Measurements from ENCODE around the gene PLPP7. TPM values are rescaled to one million over a fixed set of nuclear protein-coding genes. Genes with fewer than 3 reads are reported as not detected.

Gene PLPP7
- total RNA-seq, 3 donors from 2014 or later, result 0.58 to 9.7 (median 1.0) TPM

DNA sequence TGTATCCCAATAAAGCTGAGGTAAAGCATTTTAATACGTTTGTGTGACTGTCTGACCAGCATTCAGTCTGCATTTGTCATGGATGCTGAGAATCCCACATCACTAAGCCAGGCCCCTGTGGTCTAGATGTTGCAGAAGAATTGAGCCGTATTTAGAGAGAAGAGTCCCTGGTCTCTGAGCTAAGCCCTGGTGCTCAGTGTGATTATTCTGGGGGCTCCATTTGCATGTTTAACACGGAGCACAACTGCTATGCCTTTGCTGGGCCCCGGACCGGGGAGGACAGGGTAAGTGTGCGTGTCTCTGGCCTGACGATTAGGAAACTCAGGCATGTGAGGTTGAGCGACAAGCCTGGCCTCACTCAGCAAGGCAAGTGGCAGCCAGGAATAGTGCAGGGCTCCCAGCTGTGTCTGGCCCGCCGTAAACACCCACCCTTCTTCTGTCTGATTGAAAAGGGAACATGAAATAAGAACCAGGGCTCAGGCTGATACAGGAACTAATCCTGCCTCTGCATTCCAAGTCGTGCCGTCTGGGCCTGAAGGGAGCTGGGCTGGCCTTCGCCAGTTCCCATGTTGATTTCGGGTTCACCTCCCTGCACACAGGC, 35.5 kb upstream of the PLPP7 start:
- TF ChIP-seq, protein P1, sequence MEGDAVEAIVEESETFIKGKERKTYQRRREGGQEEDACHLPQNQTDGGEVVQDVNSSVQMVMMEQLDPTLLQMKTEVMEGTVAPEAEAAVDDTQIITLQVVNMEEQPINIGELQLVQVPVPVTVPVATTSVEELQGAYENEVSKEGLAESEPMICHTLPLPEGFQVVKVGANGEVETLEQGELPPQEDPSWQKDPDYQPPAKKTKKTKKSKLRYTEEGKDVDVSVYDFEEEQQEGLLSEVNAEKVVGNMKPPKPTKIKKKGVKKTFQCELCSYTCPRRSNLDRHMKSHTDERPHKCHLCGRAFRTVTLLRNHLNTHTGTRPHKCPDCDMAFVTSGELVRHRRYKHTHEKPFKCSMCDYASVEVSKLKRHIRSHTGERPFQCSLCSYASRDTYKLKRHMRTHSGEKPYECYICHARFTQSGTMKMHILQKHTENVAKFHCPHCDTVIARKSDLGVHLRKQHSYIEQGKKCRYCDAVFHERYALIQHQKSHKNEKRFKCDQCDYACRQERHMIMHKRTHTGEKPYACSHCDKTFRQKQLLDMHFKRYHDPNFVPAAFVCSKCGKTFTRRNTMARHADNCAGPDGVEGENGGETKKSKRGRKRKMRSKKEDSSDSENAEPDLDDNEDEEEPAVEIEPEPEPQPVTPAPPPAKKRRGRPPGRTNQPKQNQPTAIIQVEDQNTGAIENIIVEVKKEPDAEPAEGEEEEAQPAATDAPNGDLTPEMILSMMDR (IDR thresholded peaks at IDR 0.05), result no peak
- no peaks in the 10 kb centered on the region for H3K9me3 ChIP-seq
- peak; percentile 7 for ATAC-seq
- intact Hi-C loops (cut with DNase I, micrococcal nuclease), result no loop called here
- peaks cover 8% of the 10 kb centered on the region for H3K4me1 ChIP-seq (ENCODE audit: low read depth)
- no peak overlapping the region for H3K4me3 ChIP-seq
- no peaks in the 10 kb centered on the region for H3K36me3 ChIP-seq (ENCODE audit: low read depth)
- DNase-seq, result peak in 1 of 3 donors; percentile 57

DNA sequence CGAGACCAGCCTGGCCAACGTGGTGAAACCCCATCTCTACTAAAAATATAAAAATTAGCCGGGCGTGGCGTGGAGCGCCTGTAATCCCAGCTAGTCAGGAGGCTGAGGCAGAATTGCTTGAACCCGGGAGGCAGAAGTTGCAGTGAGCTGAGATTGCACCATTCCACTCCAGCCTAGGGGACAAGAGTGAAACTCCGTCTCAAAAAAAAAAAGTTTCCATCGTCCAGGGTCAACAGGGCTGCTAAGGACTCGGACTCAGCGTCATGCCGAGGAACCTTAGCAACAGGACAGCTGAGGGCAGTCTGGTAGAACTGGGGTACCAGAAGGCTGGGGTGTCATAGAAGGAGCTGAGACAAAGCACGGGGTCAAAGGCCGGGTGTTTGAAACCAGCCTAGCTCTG, 34.9 kb upstream of the PLPP7 start:
- intact Hi-C loops (cut with DNase I, micrococcal nuclease), result no loop called here
- H3K36me3 ChIP-seq (ENCODE audit: low read depth), result no peaks in the 10 kb centered on the region
- H3K9me3 ChIP-seq, result no peaks in the 10 kb centered on the region
- H3K4me3 ChIP-seq, result no peak overlapping the region
- TF ChIP-seq, protein P1 (IDR thresholded peaks at IDR 0.05), result no peak
- ATAC-seq, result no peak
- no peak for DNase-seq
- peaks cover 8% of the 10 kb centered on the region for H3K4me1 ChIP-seq (ENCODE audit: low read depth)

DNA sequence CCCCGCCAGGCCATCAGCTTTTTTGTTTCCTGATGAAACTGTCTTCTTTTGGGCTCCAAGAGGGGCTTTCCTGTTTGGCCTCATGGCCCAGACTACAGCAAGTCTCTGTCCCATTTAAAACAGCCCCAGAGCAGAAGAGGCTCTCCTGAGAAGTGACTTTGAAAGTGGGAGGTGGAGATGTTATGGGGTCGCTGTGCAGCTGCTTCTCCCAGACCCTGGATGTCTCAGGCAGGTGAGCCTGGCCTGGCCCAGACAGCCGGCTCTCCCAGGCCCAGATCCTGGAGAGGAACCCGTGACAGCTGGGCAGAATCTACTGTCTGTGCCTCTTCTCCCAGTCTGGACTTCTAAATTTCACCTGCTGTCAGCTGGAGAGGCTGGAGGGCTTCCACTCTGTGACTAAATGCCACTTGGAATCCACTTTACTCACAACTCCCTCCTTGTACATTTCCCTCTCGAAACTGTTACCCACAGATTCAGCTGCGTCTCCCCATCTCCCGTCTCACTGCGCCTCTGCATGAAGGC, 33.8 kb upstream of the PLPP7 start:
- peaks cover 8% of the 10 kb centered on the region for H3K4me1 ChIP-seq (ENCODE audit: low read depth)
- H3K36me3 ChIP-seq (ENCODE audit: low read depth), result no peaks in the 10 kb centered on the region
- H3K9me3 ChIP-seq, result no peaks in the 10 kb centered on the region
- peak in 1 of 3 donors; percentile 29 for DNase-seq
- TF ChIP-seq, protein P1 (IDR thresholded peaks at IDR 0.05), result no peak
- intact Hi-C loops (cut with DNase I, micrococcal nuclease), result no loop called here
- ATAC-seq, result no peak
- no peak overlapping the region for H3K4me3 ChIP-seq

DNA sequence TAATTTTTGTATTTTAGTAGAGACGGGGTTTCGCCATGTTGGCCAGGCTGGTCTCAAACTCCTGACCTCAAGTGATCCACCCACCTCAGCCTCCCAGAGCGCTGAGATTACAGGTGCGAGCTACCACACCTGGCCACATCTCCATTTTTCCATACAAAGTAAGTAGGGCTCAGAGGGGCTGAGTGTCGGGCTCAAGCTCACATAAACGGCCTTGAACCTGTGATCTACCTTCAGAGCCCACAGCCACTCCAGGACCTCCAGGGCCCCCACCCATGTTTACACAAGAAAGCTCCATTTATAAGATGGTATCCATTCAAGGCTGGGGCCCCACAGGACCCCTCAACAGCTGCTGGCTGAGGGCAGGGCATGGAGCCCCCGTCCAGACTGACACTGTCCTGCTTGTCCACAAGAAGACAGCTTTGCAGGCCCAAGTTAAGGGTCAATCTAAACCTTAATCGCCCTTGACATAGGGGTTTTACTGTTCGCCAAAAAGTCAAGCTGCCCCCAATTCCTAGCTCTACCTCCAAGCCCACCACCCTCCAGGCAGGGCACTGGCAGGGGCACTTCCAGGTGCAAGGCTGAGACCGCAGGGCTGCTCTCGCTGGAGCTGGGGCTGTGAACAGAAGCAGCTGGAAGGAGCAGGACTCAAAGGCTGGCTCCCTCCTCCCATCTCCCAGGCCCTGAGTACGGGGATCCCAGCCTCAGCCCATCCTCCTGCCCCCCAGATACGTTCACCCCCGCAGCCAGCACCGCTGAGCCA, 32.1 kb upstream of the PLPP7 start:
- TF ChIP-seq, protein P1 (IDR thresholded peaks at IDR 0.05), result no peak
- H3K4me3 ChIP-seq, result no peak overlapping the region
- intact Hi-C loops (cut with DNase I, micrococcal nuclease), result no loop called here
- no peak for DNase-seq
- H3K4me1 ChIP-seq (ENCODE audit: low read depth), result peaks cover 8% of the 10 kb centered on the region
- no peaks in the 10 kb centered on the region for H3K36me3 ChIP-seq (ENCODE audit: low read depth)
- no peaks in the 10 kb centered on the region for H3K9me3 ChIP-seq
- no peak for ATAC-seq

DNA sequence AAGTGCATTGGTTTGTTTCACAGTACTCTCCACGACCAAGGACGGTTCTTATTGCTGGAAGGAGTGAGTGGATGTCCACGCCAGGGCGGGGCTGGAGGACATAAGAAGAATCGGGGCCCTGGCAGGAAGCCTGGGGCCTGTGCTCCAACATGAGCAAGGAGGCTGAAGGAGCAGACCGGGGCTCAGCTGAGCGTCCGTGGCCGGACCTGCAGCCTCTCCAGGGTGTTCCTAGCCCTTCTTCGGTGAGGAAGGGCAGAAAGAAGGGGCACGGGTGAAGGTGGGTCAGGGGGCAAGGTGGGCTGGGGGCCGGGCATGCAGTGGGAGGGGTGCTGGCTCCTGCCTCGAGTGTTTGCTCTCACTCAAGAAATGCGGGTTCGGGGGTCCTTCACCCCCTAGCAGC, 31.3 kb upstream of the PLPP7 start:
- H3K4me1 ChIP-seq (ENCODE audit: low read depth), result peaks cover 8% of the 10 kb centered on the region
- intact Hi-C loops (cut with DNase I, micrococcal nuclease), result no loop called here
- no peak for ATAC-seq
- H3K36me3 ChIP-seq (ENCODE audit: low read depth), result no peaks in the 10 kb centered on the region
- TF ChIP-seq, protein P1 (IDR thresholded peaks at IDR 0.05), result no peak
- H3K9me3 ChIP-seq, result no peaks in the 10 kb centered on the region
- no peak for DNase-seq
- H3K4me3 ChIP-seq, result no peak overlapping the region

Data from mucosa of descending colon (tissue), 3 donors.